HEK293T (cell line): ENCODE results near the gene SFSWAP.

Source experiments
- CTCF ChIA-PET: fragments of 350-600 bp; formaldehyde crosslinking; extraction: SDS; loops from one replicate; lab custom pipeline; 2021; ENCODE audit warnings: antibody characterized with exemption, inconsistent platforms; lab: Yijun Ruan, JAX
- POLR2A ChIA-PET: fragments of 350-600 bp; formaldehyde crosslinking; extraction: SDS; loops from one replicate; lab custom pipeline; 2020; ENCODE audit warnings: antibody characterized with exemption, inconsistent platforms; lab: Yijun Ruan, JAX
- DNase-seq: peaks from one replicate; pipeline ENCODE4 v3.0.0; 2012; ENCODE audit warnings: mixed read lengths; ENCODE audit errors: extremely low spot score
- CTBP1 ChIP-seq: fragments of 450-650 bp; IDR thresholded peaks from 2 replicates; pipeline ENCODE4 v1.6.1; 2016; ENCODE audit warnings: borderline replicate concordance
- FOXA1 ChIP-seq: fragments of 450-650 bp; IDR thresholded peaks from 2 replicates; pipeline ENCODE4 v1.6.1; 2016; ENCODE audit warnings: mild to moderate bottlenecking
- FOXM1 ChIP-seq: fragments of 450-650 bp; IDR thresholded peaks from 2 replicates; pipeline ENCODE4 v1.6.1; 2017; ENCODE audit warnings: mild to moderate bottlenecking, borderline replicate concordance
- LEF1 ChIP-seq: fragments of 450-650 bp; IDR thresholded peaks from 2 replicates; pipeline ENCODE4 v1.6.1; 2017; ENCODE audit warnings: mild to moderate bottlenecking, borderline replicate concordance
- NFRKB ChIP-seq: fragments of 450-650 bp; IDR thresholded peaks from 2 replicates; pipeline ENCODE4 v1.6.1; 2016; ENCODE audit warnings: mild to moderate bottlenecking, moderate library complexity
- ZNF384 ChIP-seq: fragments of 450-650 bp; IDR thresholded peaks from 2 replicates; pipeline ENCODE4 v1.6.1; 2016

Gene SFSWAP

DNA sequence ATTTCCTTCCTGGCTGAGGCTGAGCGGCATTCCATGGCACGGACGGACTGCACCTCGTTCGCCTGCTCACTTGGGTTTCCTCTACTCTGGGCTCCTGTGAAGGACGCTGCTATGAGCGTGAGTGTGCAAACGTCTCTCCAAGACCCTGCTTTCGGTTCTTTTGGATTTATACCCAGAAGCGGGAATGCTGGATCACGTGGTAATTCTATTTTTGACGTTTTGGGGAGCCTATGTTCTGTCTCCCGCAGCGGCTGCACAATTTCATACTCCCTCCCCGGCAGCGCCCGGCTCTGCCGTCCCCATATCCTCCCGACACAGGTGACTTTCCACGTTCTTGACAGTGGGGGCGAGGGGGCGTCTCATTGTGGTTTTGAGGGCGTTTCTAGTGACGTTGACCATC, 137.9 kb downstream of the SFSWAP start:
- no peak for DNase-seq
- ChIA-PET CTCF (no interaction called here), POLR2A (no interaction called here)
- TF ChIP-seq ZNF384 (no peak), CTBP1 (no peak), NFRKB (no peak), LEF1 (no peak), FOXM1 (no peak), FOXA1 (no peak)
